SJCRH30 (cell line): ENCODE data around the gene RTCA. TPM values are rescaled to one million over a fixed set of nuclear protein-coding genes. Genes with fewer than 3 reads are reported as not detected.
"Not testable (repeated sequence)": the region's sequence is repeated elsewhere in the genome, so short reads cannot be mapped to it uniquely, and the experiment has no call there.

Source experiments
- DNase-seq, 2 experiments: peaks; one replicate each; pipeline ENCODE4 v3.0.0-alpha.2; 2015 to 2020
- H3K27ac ChIP-seq: fragments of 250-450 bp; sonication (Bioruptor Pico); 2 replicates; pipeline ENCODE4 v1.5.1; 2020; ENCODE audit warnings: mild to moderate bottlenecking, moderate library complexity
- H3K27me3 ChIP-seq: fragments of 250-450 bp; sonication (Bioruptor Pico); 2 replicates; pipeline ENCODE4 v1.5.1; 2020; ENCODE audit warnings: mild to moderate bottlenecking, moderate library complexity
- H3K36me3 ChIP-seq: fragments of 250-450 bp; sonication (Bioruptor Pico); 2 replicates; pipeline ENCODE4 v1.5.1; 2020; ENCODE audit warnings: mild to moderate bottlenecking, moderate library complexity
- H3K4me1 ChIP-seq: fragments of 250-450 bp; sonication (Bioruptor Pico); 2 replicates; pipeline ENCODE4 v1.5.1; 2020; ENCODE audit warnings: mild to moderate bottlenecking, moderate library complexity
- H3K4me3 ChIP-seq: fragments of 250-450 bp; sonication (Bioruptor Pico); 2 replicates; pipeline ENCODE4 v1.5.1; 2020; ENCODE audit warnings: mild to moderate bottlenecking, moderate library complexity
- H3K9me3 ChIP-seq: fragments of 250-450 bp; sonication (Bioruptor Pico); replicated peaks from 2 replicates; pipeline ENCODE4 v1.5.1; 2020; ENCODE audit warnings: mild to moderate bottlenecking, moderate library complexity
- total RNA-seq: library from RNA; depleted of rRNA; stranded (reverse); fragments of >200 nt; shearing (Covaris generic); gene quantifications from 2 replicates; pipeline ENCODE4 v1.2.3, GENCODE V29; 2014

The RTCA gene
- total RNA-seq, 1 experiment from 2014 or later, result 41.0 TPM

DNA sequence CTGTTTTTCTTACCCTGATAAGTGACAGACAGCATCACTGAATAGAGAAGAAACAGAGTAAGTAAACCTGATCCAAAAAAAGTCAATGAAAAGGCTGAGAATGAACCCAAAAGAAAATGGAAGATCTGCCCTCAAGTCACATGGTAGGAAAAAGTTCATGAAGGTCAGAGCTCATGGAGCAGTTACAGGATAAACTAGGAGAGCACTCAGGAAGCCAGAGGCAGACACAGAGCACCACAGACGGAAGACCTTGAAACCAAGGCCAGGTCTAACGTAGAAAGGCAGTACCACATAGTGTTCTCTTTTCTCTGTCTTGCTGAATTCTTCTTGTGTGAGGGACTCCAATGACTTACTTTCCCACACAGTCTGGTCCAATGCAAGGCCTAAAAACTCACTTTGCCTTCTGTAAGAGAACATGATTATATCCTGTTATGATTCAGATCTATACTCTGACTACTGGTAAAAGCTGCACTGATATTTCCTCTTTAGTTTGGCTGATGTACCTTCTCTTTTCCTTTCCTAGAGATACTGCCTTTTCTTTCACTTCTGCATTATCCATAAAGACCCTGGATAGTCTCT is 40.8 kb downstream of the RTCA start:
- Histone ChIP-seq H3K36me3 (no peaks in the 10 kb centered on the region), H3K4me3 (no peak overlapping the region), H3K27ac (no peak overlapping the region), H3K4me1 (no peaks in the 10 kb centered on the region), H3K27me3 (no peaks in the 10 kb centered on the region), H3K9me3 (peaks cover 5% of the 10 kb centered on the region; the same call in 1 of the 2 replicates)
- no peak for DNase-seq

DNA sequence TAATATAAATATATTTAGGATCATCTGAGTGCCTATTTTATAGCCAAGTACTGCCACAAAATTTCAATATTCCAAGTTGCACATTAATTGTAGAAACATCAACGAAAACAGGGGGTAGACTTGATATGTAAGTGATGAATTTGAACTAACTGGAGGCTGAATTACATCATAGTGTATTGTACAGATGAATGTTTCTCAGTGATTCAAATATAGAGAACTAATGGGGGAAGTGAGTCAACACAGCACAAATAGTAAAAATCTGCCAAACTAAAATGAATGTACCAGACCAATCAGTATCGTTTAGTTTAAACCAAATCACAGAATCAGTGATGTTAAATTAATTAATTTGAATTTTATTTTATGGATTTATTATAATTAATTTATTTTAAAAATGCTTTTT is 42.8 kb downstream of the RTCA start:
- Histone ChIP-seq H3K9me3 (peaks cover 5% of the 10 kb centered on the region; the same call in 1 of the 2 replicates), H3K27me3 (no peaks in the 10 kb centered on the region), H3K36me3 (no peaks in the 10 kb centered on the region), H3K4me1 (no peaks in the 10 kb centered on the region), H3K4me3 (no peak overlapping the region), H3K27ac (no peak overlapping the region)
- DNase-seq, result no peak

DNA sequence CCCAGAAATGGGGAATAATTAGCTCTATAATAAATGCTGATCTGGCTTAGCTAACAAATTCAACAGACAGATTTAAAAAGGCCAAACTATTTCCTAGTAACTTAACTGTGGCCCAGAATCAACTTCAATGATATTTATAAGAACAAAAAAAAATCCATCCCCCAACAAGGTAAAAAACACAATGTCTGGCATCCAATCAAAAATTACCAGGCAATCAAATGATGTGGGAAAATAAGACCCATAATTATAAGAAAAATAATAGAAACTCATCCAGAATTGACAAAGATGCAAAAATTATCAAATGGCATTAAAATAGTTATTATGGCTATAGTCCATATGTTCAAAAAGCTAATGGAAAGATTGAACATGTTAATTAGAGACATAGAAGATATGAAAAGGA is 43.8 kb downstream of the RTCA start:
- H3K4me1 ChIP-seq, result no peaks in the 10 kb centered on the region
- H3K9me3 ChIP-seq, result peaks cover 5% of the 10 kb centered on the region; the same call in 1 of the 2 replicates
- H3K36me3 ChIP-seq, result no peaks in the 10 kb centered on the region
- H3K27me3 ChIP-seq, result no peaks in the 10 kb centered on the region
- DNase-seq, result no peak
- no peak overlapping the region for H3K4me3 ChIP-seq
- H3K27ac ChIP-seq, result no peak overlapping the region

DNA sequence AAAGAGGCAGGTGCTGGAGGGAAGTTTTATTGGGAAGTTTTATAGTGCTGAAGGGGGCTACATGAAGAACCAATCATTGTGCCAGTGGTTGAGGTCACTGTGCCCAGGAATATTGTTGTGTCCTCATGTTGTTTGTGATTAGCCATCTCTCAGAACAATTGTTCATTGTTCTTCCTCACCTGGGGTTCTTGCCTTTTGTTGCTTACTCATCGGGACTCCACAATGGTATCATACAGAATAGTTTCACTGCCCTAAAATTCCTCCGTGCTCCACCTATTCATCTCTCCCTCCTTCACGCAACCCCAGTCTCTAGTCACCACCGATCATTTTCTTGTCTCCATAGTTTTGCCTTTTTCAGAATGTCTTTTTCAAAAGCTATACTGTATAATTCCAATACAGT is 47.4 kb downstream of the RTCA start:
- DNase-seq, result no peak
- Histone ChIP-seq H3K27me3 (no peaks in the 10 kb centered on the region), H3K9me3 (peaks cover 12% of the 10 kb centered on the region; the same call in 1 of the 2 replicates), H3K27ac (no peak overlapping the region), H3K36me3 (no peaks in the 10 kb centered on the region), H3K4me3 (no peak overlapping the region), H3K4me1 (no peaks in the 10 kb centered on the region)

DNA sequence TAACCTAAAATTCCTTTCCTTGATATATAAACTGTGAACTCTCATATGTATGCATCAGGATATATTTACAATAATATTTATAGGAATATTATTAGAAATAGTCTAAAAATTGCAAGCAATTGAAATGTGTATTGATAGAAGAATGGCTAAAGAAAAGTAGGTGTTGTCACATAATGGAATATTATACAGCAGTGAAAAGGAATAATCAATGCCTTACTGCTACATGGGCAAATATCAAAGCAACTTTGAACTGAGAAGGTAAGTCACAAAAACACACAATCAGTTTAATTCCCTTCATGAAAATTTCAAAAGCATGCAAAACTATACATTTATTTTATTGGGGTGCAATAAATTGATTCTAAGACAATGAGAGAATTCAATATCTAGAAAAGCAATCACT is 50.6 kb downstream of the RTCA start:
- Histone ChIP-seq H3K27me3 (no peaks in the 10 kb centered on the region), H3K4me3 (no peak overlapping the region), H3K36me3 (no peaks in the 10 kb centered on the region), H3K27ac (no peak overlapping the region), H3K9me3 (peaks cover 7% of the 10 kb centered on the region; the same call in 1 of the 2 replicates), H3K4me1 (no peaks in the 10 kb centered on the region)
- no peak for DNase-seq

DNA sequence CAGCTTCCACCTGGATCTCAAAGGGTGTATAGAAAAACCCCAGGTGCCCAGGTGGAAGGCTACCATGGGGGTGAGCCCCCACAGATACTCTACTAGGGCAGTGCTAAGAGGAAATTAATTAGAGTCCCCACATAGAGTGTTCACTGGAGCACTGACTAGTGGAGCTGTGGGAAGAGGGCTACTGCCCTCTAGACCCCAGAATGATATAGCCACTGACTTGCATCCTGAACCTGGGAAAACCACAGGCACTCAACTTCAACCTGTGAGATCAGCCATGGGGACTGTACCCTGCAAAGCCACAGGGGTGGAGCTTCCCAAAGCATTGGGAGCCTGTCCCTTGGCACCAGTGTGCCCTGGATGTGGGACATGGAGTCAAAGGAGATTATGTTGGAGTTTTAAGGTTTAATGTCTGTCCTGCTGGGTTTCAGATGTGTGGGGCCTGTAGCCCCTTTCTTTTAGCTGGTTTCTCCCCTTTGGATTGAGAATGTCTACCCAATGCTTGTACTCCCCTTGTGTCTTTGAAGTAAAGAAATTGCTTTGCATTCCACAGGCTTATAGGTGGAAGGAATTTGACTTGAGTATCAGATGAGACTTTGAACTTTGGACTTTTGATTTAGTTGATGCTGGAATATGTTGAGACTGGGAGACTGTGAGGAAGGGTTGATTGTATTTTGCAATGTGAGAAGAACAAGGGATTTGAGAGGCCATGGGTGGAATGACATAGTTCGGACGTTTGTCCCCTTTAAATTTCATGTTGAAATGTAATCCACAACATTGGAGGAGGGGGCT is 54.5 kb downstream of the RTCA start:
- Histone ChIP-seq H3K27ac (no peak overlapping the region), H3K4me1 (no peaks in the 10 kb centered on the region), H3K27me3 (no peaks in the 10 kb centered on the region)

DNA sequence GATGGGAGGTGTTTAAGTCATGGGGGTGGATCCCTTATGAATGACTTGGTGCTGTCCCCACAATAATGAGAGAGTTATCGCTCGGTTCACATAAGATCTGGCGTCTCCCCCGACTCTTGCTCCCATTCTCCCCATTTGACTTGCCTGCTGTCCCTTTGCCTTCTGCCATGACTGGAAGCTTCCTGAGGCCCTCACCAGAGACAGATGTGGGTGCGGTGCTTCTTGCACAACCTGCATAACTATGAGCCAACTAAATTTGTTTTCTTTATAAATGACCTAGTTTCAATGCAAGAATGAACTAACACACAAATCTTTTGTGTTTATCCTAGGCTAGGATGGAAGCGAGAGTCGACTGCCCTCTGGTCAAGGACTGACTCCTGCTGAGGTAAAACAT is 55.1 kb downstream of the RTCA start:
- no peaks in the 10 kb centered on the region for H3K27me3 ChIP-seq
- no peaks in the 10 kb centered on the region for H3K4me1 ChIP-seq
- peaks cover 7% of the 10 kb centered on the region; the same call in 1 of the 2 replicates for H3K9me3 ChIP-seq
- H3K36me3 ChIP-seq, result no peaks in the 10 kb centered on the region
- no peak for DNase-seq
- H3K27ac ChIP-seq, result no peak overlapping the region
- H3K4me3 ChIP-seq, result no peak overlapping the region

More for the DNA sequence above, 54.5 kb downstream of the RTCA start:
- Histone ChIP-seq H3K4me3 (no peak overlapping the region), H3K36me3 (no peaks in the 10 kb centered on the region), H3K9me3 (peaks cover 7% of the 10 kb centered on the region; the same call in 1 of the 2 replicates)
- no peak for DNase-seq

DNA sequence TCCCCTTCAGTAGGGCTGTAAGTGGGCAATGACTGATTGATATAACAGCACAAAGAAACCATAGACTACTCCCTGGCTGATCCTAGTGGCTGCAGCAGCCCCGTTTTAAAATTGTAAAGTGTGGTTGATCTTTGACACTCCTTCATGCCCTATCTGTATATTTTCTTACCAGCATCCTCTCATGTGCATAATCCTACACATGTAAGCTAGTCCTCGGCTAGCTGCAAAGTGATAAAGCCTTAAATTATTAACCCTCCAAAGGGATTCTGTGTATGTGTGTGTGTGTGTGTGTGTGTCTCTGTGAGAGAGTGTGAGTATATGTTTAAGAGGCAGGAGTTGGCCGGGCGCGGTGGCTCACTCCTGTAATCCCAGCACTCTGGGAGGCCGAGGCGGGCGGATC is 55.5 kb downstream of the RTCA start:
- Histone ChIP-seq H3K4me1 (no peaks in the 10 kb centered on the region), H3K4me3 (no peak overlapping the region), H3K27ac (no peak overlapping the region)

DNA sequence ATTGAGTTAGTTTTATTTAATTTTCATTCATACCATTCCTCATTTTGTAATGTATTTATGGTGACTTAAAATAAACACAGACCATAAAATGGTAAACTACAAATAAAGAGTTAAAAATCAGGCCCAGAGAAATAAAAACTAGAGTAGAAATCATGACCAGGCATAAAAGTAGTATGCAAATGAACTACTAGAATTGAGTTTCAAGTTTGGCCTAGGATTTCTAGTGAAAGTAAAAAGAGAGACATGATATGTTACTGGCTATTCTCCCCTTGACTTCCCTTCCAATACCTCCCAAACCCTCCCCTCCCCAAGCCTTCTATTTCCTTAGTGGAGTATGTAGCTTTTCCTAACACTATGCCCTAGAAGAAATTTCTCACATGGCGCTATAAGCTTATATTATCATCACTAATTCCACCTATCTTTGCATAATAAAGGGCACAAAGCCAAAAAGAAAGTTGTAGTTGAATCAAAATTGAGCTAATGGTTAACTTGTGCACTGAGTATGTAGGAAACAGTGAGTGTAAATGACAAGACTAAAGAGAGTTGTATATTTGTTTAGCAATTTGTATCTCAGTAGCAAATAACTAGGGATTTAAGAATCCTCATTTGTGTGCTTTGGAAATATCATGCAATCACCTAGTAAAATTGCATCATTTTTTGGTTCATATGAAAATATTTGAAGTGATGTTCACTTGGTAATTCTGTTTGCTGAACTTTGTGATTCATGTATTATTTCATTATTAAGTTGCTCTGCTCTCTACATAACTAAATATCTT is 56.6 kb downstream of the RTCA start:
- Histone ChIP-seq H3K36me3 (no peaks in the 10 kb centered on the region), H3K4me3 (no peak overlapping the region), H3K9me3 (no peaks in the 10 kb centered on the region; the same call in 1 of the 2 replicates), H3K27me3 (no peaks in the 10 kb centered on the region), H3K4me1 (no peaks in the 10 kb centered on the region), H3K27ac (no peak overlapping the region)
- no peak for DNase-seq

More for the DNA sequence above, 55.5 kb downstream of the RTCA start:
- Histone ChIP-seq H3K36me3 (no peaks in the 10 kb centered on the region), H3K9me3 (peaks cover 3% of the 10 kb centered on the region; the same call in 1 of the 2 replicates), H3K27me3 (no peaks in the 10 kb centered on the region)
- no peak for DNase-seq

DNA sequence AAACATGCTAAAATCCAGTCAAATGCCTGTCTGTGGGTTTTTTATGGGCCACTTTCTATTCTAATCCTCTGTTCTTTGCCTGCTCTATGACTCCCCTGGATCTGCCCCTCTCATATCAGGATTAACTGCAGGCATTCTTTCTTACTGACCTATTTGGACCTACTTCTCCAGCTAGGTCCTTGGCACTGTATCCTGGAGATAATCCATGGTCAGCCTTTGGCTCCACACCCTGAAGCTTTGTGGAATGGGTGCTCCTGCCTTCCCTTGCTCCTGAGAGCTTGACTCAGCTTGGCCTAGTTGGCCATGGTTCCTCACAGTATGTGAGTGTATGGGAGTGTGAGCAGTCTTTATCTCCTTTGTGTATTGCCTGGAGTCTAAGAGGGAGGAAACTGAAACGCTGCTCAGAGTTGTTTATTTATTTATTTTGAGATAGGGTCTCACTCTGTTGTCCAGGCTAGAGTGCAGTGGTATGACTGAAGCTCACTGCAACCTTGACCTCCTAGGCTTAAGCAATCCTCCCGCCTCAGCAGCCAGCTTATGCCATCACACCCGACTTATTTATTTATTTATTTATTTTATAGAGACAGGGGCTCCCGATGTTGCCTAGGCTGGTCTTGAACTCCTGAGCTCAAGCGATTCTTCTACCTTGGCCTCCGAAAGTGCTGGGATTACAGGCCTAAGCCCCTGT is 57.5 kb downstream of the RTCA start:
- Histone ChIP-seq H3K4me3 (no peak overlapping the region), H3K27me3 (no peaks in the 10 kb centered on the region), H3K27ac (no peak overlapping the region), H3K9me3 (no peaks in the 10 kb centered on the region; the same call in 1 of the 2 replicates), H3K4me1 (no peaks in the 10 kb centered on the region), H3K36me3 (no peaks in the 10 kb centered on the region)
- DNase-seq, result no peak

DNA sequence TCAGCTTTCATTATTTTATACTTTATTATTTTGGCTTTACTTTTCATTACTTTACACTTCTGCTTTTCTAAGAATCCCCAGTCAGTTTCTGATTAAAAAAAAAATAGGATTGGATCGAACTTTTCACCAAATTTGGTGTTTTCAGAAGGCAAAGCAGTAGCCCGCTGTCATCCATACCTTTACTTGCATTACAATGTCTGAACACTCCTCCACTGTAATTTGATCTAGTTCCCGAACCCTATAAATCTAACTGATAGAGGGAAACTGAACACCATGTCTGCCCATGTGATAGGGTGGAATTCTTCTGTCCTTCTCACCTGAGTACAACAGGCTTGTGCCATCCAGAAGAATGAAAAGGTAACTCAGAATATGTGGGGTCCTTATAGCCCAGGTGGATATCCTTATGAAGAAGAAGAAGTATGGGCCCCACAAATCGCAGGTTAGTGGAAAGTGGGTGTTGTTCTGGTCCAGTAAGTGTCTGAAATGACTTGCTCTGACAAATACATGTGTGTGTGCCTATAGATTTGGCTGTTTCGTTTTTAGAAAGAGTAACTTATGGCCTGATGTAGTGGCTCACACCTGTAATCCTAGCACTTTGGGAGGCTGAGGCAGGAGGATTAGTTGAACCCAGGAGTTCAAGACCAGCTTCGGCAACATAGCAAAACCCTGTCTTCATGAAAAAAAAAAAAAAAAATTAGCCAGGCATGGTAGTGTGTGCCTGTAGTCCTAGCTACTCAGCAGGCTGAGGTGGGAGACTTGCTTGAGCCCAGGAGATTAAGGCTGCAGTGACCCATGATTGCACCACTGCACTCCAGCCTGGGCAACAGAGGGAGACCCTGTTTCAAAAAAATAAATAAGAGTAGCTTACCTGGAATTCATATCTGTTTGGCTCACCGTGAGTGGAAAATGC is 59.7 kb downstream of the RTCA start:
- Histone ChIP-seq H3K27ac (no peak overlapping the region), H3K4me1 (no peaks in the 10 kb centered on the region), H3K4me3 (no peak overlapping the region), H3K27me3 (no peaks in the 10 kb centered on the region), H3K36me3 (no peaks in the 10 kb centered on the region), H3K9me3 (no peaks in the 10 kb centered on the region; the same call in 1 of the 2 replicates)
- no peak for DNase-seq

DNA sequence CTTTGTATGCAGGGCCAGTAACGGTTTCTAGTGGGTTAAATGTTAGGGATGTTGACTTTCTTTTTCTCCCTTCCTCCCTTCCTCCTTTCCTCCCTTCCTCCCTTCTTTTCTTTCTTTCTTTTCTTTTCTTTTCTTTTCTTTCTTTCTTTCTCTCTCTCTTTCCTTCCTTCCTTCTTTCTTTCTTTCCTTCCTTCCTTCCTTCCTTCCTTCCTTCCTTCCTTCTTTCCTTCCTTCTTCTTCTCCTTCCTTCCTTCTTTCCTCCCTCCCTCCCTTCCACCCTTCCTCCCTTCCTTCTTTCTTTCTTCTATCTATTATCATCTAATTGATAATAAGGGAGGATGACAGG is 60.3 kb downstream of the RTCA start:
- not testable (repeated sequence) for H3K27ac ChIP-seq

DNA sequence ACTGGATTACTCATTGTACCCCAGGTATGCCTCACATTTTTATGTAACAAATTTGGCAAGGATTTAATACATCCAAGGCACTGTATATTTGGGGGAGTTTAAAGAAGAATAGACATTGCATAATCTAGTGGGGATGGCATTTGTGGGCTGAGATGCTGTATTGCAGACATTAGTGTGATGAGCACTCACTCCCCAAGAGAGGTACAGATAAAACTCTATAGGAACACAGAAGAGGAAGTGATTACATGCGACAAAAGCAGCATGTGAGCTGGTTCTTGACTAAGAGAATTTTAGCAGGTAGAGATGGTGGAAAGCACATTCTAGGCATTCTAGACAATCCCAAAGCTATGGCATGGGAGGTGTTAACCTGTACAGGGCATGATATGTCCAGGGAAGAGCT is 62.1 kb downstream of the RTCA start:
- Histone ChIP-seq H3K36me3 (no peaks in the 10 kb centered on the region), H3K27me3 (no peaks in the 10 kb centered on the region), H3K27ac (no peak overlapping the region), H3K9me3 (no peaks in the 10 kb centered on the region; the same call in 1 of the 2 replicates), H3K4me3 (no peak overlapping the region), H3K4me1 (no peaks in the 10 kb centered on the region)
- DNase-seq, result no peak

More for the DNA sequence above, 60.3 kb downstream of the RTCA start:
- H3K36me3 ChIP-seq, DNase-seq, H3K4me3 ChIP-seq, H3K4me1 ChIP-seq, H3K27me3 ChIP-seq, H3K9me3 ChIP-seq: not testable (repeated sequence)

DNA sequence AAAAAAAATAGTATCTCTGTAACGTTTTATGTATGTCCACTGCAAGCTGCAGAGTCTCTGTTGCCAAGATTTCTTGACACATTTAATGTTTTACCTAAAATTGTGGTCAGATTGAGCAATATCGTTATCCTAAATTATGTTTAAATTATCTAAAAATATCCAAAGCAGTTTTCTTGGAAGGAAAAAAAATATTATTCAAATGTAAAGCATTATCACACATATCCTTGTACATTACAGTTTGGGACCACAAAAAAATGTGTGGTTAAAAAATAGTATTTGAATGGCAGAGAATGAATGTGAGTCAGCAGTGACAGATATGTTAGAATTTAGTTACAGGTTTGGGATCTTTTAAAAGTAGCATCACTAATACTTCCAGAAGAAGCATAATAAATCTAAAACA is 65.1 kb downstream of the RTCA start:
- H3K27ac ChIP-seq, H3K9me3 ChIP-seq, H3K36me3 ChIP-seq, DNase-seq, H3K4me1 ChIP-seq, H3K27me3 ChIP-seq, H3K4me3 ChIP-seq: not testable (repeated sequence)
